SK-N-SH (cell line): ENCODE data around the gene SNX20.

Source experiments
- FOSL2 ChIP-seq: IDR thresholded peaks from 2 replicates; pipeline ENCODE4 v1.4.0; 2012; ENCODE audit warnings: low read depth, mild to moderate bottlenecking, moderate library complexity, borderline replicate concordance
- FOXM1 ChIP-seq: IDR thresholded peaks from 2 replicates; pipeline ENCODE4 v1.4.0; 2012; ENCODE audit warnings: low read depth, mild to moderate bottlenecking
- MXI1 ChIP-seq: IDR thresholded peaks from 2 replicates; pipeline ENCODE4 v1.6.1; 2012; ENCODE audit warnings: mild to moderate bottlenecking, low read depth, low read length, improper control_type of control experiment
- NFIC ChIP-seq: IDR thresholded peaks from 2 replicates; pipeline ENCODE4 v1.4.0; 2012; ENCODE audit warnings: borderline replicate concordance
- TCF12 ChIP-seq: IDR thresholded peaks from 2 replicates; pipeline ENCODE4 v1.4.0; 2012
- TF ChIP-seq, protein P1 (sequence below): fragments of 200-600 bp; sonication (generic); IDR thresholded peaks from 2 replicates; pipeline ENCODE4 v1.6.1; 2017; ENCODE audit warnings: antibody characterized with exemption, mild to moderate bottlenecking, moderate library complexity
- TF ChIP-seq, protein P2 (sequence below): IDR thresholded peaks from 2 replicates; pipeline ENCODE4 v1.6.1; 2012; ENCODE audit warnings: mild to moderate bottlenecking, low read depth, low read length, moderate library complexity
- TF ChIP-seq, protein P3 (sequence below): fragments of 150-350 bp; IDR thresholded peaks from 2 replicates; pipeline ENCODE4 v1.6.1; 2016; ENCODE audit warnings: mild to moderate bottlenecking, low read depth, low read length

DNA sequence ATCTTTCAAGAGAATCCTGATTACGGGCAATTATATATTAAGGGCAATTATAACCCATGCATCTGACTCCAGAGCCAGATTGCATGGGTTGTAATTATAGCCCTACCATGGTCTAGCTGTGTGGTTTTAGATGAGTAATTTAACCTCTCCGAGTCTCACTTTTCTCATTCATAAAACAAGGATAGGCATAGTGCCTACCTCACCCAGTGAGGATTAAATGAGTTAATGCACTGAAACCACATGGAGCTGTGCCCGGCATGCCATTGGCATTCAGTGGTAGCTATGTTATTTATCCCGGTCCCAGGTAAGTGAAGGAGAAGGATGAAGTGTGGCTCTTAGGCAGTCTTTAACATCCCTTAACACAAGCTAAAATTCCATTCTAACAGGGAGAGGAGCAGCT, 6.3 kb downstream of the SNX20 start:
- TF ChIP-seq, protein P1, sequence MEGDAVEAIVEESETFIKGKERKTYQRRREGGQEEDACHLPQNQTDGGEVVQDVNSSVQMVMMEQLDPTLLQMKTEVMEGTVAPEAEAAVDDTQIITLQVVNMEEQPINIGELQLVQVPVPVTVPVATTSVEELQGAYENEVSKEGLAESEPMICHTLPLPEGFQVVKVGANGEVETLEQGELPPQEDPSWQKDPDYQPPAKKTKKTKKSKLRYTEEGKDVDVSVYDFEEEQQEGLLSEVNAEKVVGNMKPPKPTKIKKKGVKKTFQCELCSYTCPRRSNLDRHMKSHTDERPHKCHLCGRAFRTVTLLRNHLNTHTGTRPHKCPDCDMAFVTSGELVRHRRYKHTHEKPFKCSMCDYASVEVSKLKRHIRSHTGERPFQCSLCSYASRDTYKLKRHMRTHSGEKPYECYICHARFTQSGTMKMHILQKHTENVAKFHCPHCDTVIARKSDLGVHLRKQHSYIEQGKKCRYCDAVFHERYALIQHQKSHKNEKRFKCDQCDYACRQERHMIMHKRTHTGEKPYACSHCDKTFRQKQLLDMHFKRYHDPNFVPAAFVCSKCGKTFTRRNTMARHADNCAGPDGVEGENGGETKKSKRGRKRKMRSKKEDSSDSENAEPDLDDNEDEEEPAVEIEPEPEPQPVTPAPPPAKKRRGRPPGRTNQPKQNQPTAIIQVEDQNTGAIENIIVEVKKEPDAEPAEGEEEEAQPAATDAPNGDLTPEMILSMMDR = no peak
- TF ChIP-seq NFIC = no peak
- TF ChIP-seq, protein P2, sequence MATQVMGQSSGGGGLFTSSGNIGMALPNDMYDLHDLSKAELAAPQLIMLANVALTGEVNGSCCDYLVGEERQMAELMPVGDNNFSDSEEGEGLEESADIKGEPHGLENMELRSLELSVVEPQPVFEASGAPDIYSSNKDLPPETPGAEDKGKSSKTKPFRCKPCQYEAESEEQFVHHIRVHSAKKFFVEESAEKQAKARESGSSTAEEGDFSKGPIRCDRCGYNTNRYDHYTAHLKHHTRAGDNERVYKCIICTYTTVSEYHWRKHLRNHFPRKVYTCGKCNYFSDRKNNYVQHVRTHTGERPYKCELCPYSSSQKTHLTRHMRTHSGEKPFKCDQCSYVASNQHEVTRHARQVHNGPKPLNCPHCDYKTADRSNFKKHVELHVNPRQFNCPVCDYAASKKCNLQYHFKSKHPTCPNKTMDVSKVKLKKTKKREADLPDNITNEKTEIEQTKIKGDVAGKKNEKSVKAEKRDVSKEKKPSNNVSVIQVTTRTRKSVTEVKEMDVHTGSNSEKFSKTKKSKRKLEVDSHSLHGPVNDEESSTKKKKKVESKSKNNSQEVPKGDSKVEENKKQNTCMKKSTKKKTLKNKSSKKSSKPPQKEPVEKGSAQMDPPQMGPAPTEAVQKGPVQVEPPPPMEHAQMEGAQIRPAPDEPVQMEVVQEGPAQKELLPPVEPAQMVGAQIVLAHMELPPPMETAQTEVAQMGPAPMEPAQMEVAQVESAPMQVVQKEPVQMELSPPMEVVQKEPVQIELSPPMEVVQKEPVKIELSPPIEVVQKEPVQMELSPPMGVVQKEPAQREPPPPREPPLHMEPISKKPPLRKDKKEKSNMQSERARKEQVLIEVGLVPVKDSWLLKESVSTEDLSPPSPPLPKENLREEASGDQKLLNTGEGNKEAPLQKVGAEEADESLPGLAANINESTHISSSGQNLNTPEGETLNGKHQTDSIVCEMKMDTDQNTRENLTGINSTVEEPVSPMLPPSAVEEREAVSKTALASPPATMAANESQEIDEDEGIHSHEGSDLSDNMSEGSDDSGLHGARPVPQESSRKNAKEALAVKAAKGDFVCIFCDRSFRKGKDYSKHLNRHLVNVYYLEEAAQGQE = no peak
- TF ChIP-seq, protein P3, sequence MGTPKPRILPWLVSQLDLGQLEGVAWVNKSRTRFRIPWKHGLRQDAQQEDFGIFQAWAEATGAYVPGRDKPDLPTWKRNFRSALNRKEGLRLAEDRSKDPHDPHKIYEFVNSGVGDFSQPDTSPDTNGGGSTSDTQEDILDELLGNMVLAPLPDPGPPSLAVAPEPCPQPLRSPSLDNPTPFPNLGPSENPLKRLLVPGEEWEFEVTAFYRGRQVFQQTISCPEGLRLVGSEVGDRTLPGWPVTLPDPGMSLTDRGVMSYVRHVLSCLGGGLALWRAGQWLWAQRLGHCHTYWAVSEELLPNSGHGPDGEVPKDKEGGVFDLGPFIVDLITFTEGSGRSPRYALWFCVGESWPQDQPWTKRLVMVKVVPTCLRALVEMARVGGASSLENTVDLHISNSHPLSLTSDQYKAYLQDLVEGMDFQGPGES = no peak
- TF ChIP-seq TCF12 = no peak
- no peak for TF ChIP-seq FOSL2
- TF ChIP-seq MXI1 = no peak
- no peak for TF ChIP-seq FOXM1
